Mucosa of gallbladder (tissue), 1 donor: ENCODE results near the gene CDH15. TPM values are rescaled to one million over a fixed set of nuclear protein-coding genes. Genes with fewer than 3 reads are reported as not detected.
"Not testable (repeated sequence)": the region's sequence is repeated elsewhere in the genome, so short reads cannot be mapped to it uniquely, and the experiment has no call there.

Experiments used
- DNase-seq: peaks from one replicate; pipeline ENCODE4 v3.0.0-alpha.2; 2020; ENCODE audit warnings: low spot score
- total RNA-seq: library from RNA; stranded (reverse); gene quantifications from one replicate; pipeline ENCODE4 v1.2.1, GENCODE V29; 2021
- donor health status: DM: no; HTN: no; CAD: no.

Gene CDH15
- total RNA-seq, 1 donor from 2014 or later, result 0.20 TPM

DNA sequence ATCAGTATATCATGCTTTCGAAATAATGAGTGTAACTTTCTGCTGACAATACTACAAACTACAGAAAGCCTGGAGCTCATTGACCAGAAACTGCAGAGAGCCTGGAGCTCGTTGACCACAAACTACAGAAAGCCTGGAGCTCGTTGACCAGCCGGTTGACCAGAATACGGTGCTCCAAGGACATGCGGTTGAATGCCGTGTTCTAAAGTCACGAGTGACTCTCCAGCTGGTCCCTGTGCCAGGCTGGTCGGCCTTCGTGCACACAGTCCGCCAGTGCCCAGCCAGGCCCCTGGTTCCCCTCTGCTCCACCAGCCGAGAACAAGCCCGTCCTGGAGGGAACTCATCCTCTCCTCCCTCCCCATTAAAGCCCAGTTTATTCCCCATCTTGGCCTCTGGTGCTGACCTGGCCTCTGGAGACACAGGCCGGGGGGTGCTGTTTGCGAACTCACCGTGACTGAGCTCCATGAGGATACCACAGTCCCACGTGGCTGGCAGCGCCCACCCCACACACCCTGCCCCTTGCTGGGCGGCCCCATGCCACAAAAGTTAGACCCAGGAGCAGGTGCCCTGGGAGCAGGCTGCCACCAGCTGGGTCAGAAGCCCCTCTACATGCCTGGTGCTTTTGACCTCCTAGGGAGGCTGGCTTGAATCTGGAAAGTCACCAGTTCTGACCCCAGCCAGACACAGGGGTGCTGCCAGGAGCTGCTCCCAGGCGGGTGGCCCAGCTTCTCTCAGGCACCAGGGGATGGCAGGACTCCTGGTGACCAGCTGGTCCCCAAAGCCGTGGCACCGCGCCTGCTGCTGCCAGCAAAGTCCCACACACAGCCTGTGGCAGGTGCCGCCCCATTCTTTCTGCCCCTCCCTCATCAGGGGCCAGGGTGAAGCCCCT is 15.5 kb upstream of the CDH15 start:
- DNase-seq, result no peak

DNA sequence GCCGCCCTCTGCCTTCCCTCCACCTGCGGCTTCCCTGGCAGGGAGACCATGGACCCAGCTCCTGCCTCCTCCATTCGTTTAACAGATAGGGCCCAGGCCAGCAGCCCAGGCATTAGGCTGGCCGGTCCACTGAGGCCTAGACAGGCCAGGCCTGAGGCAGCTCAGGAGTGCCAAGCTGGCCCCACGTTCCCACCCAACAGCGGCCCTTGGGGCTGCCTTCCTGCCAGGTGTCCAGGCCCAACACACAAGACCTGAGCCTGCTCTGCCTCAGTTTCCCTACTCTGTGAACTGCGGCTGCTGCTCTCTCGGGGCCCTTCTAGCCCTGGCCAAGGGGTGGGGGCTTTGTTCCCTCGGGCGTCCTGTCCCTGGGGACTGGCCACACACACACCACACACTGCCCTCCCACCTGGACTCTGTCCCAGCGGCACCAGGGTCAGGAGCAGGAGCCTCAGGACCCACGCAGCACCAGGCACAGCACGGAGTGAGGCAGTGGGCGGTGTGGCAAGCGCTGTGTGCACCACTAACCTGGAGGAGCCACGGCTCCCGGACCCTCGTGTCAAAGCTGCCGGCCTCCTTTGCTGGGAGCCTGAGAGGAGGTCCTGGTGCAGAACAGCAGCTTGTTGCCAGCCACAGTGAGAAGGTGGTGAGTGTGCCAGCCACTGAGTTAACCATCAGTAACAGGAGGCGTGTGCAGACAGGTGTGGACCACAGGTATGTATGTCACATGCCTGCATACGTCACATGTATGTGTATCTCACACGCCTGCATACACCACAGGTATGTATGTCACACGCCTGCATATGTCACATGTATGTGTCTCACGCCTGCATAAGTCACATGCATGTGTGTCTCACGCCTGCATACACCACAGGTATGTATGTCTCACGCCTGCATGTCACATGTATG is 14.6 kb upstream of the CDH15 start:
- DNase-seq, result no peak

DNA sequence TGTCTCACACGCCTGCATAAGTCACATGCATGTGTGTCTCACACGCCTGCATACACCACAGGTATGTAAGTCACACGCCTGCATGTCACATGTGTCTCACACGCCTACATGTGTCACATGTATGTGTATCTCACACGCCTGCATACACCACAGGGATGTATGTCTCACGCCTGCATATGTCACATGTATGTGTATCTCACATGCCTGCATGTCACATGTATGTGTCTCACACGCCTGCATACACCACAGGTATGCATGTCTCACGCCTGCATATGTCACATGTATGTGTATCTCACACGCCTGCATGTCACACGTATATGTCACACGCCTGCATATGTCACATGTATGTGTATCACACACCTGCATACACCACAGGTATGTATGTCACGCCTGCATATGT is 13.8 kb upstream of the CDH15 start:
- no peak for DNase-seq

DNA sequence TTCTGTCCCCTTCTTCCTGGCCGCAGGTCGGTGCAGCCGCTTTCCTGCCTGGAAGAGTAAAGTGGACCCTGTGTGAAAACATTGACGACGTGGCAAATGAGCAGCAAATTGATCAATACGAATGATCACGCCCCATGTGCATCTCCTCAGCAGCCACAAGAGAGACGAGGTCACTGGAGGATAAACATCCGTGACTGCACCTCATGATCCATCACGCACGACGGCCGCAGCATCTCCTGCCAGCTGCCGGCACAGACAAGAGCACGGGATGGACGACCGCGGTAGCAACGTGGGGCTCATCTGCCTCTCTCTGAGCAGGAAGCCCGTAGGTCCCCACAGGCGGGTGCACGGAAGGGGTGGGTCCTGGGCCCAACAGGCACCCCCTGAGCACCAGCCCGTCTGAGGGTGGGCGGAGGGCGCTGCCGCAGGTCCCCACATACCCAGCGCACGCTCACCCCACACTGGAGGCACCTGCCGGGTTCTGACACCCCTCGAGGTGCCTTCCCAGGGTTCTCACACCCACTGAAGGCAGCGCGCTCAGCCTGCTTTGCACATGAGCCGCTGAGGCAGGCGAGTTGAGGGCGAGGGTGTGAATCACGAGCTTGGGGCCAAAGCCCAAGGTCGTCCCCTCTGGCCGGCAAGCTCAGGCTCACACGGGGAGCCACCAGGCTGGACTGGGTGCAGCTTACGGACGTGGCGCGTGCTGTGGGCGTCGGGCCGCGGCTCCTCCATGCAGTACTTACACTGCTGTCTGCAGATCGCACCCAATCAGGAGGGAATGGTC is 12.3 kb upstream of the CDH15 start:
- DNase-seq, result no peak

DNA sequence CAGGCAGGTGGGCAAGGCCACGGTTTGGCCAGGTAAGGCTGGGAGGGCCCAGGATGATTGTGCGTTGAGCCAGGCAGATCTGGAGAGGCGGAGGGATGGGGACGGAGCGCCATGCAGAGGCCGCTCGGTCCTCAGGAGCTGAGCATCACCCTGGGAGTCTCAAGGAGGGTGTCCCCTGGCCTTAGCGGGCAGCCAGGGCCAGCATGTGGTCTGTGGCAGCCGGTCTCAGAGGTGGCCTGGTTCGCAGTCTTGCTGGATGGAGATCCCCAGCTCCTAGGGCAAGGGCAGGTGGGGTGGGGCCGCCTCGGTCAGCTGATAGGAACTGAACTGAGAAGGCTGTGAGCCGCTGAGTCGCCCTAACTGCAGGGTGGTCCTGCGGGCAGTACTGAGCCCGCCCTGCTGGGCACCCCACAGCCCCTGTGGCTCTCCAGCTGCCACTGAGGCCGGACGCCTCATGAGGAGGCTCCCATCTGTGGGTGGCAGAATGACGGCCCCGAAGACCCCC is 11.6 kb upstream of the CDH15 start:
- no peak for DNase-seq

DNA sequence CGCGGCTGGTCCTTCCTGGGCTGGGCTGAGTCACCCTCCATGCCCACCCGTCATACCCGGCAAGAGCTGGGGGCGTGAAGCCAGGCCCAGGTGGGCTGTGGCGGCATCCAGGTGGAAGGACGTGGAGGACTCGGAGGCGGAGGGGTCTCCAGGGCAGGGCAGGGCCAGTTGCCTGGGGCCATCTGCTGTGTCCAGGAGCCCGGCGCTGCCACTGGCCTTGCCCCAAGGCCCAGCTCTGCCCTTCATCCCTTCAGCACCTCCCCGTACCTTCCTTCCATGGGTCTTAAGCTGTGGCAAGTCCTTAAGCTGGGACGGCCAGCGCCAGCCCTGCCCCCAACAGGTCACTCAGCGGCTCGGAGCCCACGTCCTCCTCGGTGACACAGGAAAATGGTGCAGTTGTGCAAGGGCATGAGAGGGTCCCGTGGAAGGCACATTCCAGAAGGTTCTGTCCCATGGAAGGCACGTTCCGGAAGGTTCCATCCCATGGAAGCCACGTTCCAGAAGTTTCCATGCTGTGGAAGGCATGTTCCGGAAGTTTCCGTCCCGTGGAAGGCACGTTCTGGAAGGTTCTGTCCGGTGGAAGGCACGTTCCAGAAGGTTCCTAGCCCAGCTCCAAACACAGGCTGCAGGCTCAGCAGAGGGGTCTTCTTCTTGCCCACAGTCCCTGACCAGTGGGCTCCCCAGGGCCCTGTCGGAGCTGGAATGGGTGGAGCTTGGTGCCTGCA is 10.4 kb upstream of the CDH15 start:
- no peak for DNase-seq

DNA sequence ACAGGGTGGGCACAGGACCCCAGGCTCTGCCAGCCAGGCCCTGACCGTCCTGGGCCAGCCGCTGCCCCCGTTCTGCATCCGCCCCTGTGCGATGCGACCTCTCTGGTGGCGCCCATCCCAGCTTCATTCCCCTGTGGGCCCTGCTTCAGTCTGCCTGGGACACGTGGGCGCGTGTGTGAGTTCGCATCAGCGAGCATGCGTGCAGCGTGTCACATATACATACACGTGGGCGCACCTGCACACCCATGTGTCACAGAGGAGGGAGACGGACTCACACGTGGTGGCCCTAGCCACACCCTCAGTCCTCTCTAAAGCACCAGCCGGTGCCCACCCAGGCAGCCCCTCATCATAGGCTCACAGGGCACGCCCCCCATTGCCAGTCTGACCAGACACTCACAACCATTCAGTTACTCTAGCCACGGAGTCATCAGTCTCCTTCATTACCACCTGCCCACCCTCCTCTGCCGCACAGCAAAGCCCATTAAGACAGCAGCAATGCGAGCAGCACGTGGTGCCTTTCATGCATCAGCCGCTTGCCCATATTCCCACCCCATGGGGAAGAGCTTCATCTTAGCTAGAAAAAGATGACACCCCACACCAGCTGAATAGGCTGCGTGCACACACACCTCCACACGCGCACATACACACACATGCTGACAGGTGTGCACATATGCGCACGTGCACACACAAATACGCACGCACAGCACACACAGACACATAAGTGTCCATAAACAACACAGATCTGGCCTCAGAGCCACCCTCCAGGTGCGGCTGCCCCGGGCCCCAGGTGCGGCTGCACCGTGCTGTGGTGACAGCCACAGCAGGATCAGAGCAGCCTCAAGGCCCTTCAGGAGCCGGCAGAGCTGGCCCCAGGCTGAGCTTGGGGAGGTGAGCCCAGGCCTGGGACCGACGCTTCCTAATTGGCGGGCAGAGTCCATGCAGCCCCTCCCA is 9.5 kb upstream of the CDH15 start:
- no peak for DNase-seq

DNA sequence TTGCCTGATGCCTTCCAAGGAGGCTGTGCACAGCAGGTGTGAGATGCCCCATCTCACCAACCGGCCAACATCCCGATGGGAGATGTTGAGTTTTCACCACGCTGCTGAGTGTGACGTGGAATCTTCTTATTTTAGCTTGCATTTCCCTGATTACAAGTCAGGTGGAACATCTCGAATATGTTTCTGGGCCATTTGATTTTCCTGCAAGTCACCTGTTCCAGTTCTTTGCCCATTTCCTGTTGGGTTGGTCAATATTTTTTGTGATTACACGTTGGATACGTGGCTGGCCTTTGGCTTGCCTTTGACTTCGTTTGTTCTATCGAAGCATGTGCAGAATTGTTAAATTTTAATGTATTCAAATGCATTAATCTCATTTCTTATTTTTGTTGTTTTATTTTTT is 8.3 kb upstream of the CDH15 start:
- DNase-seq, result no peak

DNA sequence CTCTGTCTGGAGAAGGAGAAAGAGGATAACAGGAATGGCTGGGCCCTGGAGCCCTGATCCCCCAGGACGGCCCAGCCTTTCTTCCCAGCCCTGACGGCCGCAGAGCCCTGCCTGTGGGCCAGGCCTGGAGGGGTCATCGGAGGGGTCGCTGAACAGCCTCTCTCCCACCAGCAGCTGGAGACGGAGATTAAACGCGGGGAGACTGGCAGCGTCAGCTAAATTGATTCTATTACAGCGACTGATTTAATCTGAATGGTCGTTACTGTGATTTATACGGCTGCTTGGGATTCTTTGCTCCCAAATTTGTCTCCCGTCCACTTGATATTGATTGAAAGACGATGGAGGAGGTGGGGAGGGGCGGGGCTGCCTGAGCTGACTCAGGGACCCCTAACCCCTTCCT is 7.1 kb upstream of the CDH15 start:
- no peak for DNase-seq

DNA sequence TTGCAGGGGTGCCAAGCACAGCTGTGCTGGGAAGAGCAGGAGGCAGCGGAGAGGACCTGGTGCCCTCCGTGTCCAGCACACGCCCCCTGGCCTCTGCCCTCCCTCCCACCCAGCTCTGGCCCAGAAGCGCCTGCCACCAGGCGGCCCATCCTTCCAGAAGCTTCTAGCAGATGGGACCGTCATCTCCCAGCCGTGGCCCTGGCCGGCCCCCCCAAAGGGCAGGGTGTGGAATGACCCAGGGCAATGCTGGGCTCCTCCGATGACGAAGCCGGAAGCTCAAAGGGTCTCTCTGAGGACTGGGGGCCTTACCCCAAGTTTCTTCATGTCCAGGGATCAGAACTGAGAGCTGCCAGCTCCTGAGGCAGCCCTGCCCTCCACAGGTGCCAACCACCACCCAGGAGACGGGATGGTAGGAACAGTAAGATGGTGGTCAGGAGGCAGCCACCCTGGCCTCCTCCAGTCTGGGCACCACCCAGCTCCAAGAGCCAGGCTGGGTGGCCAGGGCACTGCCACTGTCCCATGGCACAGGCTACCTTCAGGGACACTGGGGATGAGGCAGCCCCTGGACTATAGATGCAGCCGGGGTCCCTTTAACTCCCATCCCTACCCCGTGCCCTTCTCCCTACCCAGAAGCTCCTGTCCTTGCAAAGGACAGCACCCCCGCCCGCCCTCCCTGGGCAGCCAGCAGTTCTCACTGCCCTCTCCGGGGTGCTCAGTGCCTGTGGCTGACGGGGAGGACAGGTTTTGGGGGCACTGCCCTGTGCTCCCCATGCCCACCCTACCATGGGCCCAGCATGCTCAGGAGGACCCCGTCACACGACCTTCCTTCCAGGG is 6.5 kb upstream of the CDH15 start:
- no peak for DNase-seq

DNA sequence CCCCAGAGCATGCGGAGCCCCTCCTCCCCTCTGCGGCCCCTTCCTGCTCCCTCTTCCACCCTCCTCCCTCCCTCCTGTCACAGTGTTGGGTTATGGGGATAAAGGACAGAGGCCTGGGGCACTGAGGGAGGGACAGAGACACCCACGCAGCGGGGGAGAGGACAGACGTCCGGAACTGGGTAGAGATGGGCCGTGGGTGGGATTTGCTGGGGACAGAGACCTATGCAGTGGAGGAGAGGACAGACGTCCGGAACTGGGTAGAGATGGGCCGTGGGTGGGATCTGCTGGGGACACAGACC is 5.9 kb upstream of the CDH15 start:
- DNase-seq, result not testable (repeated sequence)

DNA sequence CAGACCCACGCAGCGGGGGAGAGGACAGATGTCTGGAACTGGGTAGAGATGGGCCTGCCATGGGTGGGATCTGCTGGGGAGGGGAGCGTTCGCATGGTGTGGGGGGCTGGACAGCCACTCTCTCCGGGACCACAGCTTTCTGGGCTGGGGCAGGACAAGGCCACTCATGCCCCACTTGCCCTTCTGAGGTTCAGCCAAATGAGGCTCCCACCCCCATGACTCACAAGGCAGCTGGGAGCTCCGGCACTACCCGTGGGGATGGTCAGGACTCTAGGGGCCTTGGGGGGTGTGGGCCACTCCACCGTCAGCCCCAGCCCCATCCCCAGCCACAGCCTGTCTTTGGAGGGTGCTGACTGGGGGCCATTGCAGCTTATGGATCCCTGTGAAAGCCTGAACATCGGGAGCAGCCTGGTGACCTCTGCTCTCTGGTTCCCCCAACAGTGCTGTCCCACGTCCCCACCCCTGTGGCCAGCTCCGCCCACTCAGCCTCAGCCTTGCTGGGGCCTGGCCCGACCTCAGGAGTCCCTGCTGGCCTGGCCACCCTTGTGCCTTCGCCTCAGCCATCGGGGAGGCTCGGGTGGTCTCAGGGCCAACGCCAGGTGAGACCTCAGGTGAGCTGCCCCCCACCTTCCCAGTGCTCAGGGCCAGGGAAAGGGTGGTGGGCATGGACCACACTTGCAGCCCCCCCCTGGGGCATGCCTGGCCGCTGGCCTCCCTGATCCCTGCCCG is 4.7 kb upstream of the CDH15 start:
- DNase-seq, result no peak

DNA sequence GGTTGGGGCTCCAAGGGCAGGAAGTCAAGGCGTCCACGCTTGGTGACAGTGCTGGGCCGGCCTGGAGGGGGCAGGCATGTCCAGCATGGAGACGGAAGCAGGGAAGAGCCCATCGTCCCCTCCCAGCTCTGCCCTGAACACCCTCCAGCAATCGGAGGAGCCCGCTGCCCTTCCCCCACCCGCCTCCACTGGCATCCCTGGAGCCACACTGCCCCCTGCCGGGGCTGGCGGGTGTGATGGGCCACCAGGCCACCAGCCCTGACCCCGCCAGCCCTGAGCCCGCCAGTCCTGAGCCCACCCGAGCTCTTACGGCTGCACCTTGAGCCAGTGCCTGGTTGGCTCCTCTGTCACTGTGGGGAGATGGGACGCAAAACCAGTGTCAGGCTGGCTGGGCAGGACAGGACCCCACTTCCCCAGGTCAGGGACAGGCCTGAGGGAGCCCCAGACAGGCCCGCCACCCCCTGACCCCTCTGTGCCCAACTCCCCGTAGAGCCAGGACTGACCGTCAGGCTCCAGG is 4.1 kb upstream of the CDH15 start:
- peak; percentile 84 for DNase-seq

DNA sequence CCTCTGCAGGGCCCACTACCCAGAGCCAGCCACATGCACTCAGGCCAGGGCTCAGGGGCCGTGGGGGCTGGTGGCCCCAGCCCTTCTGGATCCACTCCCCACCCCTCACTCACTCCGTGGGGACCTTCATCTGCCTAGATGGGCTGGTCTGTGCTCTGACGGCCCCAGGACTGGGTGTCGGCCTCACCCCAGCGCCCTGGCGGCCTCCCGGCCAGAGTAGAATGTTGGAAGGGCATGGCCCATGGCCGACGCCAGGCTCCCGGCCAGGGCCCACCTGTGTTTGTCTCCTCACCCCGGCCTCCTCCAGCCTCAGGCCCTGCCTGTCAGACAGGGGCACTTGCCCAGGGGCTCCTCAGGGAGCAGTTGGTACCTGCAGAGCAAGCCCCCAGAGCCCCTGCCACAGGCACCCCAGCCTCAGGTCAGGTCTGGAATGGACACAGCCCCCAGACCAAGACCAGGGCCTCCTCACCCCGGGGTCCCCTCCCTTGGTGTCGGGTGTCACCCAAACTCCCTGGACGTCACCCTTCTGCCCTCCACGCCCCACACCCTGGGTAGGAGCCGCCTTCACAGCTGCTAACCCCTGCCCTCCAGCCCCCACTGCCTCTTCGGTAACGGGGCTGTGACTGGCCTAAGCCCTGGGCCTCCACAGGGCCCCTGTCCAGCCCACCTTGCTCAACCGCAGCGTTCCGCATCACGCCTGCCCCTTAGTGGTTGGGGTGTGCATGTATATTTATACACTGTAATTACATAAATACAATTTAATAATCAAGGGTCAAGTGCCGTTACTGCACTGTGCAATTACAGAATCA is 3.0 kb upstream of the CDH15 start:
- no peak for DNase-seq

DNA sequence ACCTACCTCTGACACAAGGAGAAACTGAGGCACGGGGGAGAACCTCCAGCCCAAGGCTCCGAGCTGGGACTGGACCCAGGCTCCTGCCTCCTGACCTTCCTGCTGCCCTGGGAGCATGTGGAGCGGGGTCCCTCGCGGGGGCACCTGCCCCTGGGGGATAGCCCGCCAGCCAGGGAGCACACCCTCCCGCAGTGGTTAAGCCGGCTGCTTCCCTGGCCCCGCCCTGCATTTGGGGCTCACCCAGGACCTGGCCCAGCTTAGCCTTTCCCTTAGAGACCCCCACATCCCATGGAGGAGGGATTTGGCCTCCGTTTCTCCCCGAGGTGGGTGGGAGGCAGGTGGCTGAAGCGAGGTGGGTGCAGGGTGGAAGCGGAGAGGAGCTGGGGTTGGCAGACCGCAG is 1.8 kb upstream of the CDH15 start:
- DNase-seq, result no peak

DNA sequence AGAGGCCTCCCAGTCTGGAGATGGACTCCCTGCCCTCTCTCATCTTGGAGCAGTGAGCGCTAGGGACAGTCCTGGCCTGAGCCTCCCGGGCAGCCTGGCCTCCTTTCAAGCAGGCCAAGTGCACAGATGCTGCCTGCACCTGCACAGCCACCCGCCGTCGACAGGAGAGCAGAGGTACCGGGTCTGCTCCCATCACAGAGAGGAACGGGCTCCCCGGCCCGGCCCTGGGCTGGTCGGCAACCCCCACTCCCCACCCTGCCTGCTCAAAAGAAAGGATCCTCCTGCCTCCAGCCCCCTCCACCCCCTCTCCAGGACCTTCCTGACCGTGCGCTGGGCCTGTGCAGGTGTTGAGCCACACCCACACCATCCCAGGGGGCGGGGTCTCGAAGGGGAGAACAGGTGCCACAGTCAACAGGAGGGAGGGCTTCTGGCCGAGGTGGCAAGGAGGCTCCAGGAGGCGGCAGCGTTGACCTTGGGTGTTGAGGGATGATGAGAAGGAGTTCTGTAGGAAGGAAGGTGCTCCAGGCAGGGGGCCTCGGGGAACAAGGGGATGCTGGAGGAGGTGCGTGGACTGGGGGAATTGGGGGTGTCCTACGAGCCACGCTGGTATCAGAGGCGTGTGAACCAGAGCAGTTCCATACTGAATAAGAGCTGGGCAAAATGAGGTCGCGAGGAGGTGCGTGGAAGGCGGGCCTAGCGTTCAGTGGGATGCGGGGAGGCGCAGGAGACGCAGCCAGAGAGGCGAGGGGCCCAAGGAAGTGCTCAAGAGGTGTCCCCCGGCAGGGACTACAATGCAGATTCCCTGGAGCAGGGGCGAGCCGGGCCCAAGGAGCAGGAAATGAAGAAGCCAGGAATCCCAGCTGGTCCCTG is 967 bp upstream of the CDH15 start:
- no peak for DNase-seq

DNA sequence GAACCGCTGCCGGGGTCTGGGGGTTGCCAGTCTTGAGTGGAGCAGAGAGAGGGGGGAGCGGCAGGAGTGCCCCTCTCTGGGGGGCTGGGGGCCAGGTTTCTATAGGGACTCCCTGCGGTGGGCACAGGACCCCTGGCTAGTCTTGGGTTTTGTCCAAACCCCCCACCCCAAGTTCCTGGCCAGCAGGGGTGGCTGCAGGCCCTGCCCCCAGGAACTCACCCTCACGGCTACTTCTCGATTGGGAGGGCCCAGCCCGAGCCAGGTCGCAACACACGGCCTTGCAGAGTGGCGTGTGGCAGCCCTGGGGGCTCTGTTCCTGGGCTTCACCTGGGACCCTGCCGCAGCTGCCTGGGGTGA is 601 bp downstream of the CDH15 start:
- DNase-seq, result no peak
